GM23248 (cell line): ENCODE results near the gene SIRPD.

ENCODE experiments used
- EZH2 ChIP-seq: fragments of 200-600 bp; sonication (generic); IDR thresholded peaks from 2 replicates; pipeline ENCODE4 v1.6.1; 2018; ENCODE audit warnings: antibody characterized with exemption, mild to moderate bottlenecking; ENCODE audit not compliant: insufficient read depth, poor library complexity, severe bottlenecking
- EZH2phosphoT487 ChIP-seq: fragments of 200-600 bp; sonication (generic); IDR thresholded peaks from 2 replicates; pipeline ENCODE4 v1.6.1; 2018; ENCODE audit warnings: antibody characterized with exemption, moderate library complexity, mild to moderate bottlenecking, low read depth; ENCODE audit not compliant: insufficient read depth

GRCh38 chr20:1505361-1505760 lies 52.1 kb downstream of the SIRPD start:
- TF ChIP-seq EZH2: no peak
- TF ChIP-seq EZH2phosphoT487: no peak
